ENCODE results near the gene SGK2. TPM values are rescaled to one million over a fixed set of nuclear protein-coding genes. Genes with fewer than 3 reads are reported as not detected.

Gene SGK2
- polyA plus RNA-seq, 1 of the 3 experiments (the other 2 are of a cell fraction): 0.21 TPM

DNA sequence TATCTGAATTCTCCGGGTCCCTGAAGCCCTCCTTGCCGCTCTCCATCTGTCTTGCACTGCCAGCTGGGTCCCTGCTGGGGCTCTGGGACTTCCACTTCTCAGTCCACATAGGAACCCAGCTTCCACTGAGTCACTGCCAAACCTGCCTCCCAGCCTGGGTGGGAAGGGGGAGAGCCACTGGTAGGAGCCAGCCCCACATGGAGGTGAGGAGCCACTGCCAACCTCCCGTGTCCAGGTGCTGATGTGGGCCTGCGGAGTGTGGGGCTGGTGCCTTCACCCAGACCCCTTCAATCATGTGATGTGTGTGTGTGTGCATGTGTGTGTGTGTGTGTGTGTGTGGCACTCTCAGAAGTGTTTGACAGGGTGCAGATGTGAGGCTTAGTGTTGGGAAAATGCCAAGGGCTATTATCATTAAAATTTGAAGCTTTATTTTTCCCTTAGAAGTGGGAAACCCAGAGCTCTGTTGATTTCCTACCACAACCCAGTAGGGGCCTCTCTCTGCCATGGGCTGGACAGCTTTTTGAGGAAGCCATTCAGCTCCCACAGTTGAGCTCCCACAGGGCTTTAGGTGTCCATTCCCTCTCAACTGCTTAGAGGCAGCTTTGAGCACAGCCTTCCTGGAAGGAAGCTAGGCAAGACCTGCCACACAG lies 9.3 kb upstream of the SGK2 start:
- Histone ChIP-seq H3K27ac (ENCODE audit: low read depth in 2 of 2, low read length in 1 of 2) (no peak overlapping the region), H3K9me3 (no peaks in the 10 kb centered on the region), H3K9ac (no peak overlapping the region), H3K9me2 (no peaks in the 10 kb centered on the region), H3K79me2 (ENCODE audit: insufficient read depth) (no peaks in the 10 kb centered on the region), H3K4me1 (ENCODE audit: control insufficient read depth in 1 of 2, insufficient read depth in 2 of 2, low read depth in 1 of 2, low read length in 1 of 2) (no peaks in the 10 kb centered on the region; a peak in 1 of 4 replicates), H3K27me3 (ENCODE audit: insufficient read depth) (no peaks in the 10 kb centered on the region), H2AFZ (ENCODE audit: low read depth) (no peak overlapping the region), H3F3A (replicated peaks; ENCODE audit: insufficient read depth) (no peaks in the 10 kb centered on the region), H3K4me2 (no peak overlapping the region), H3K36me3 (replicated peaks in 1 of 2; ENCODE audit: control insufficient read depth in 1 of 2, insufficient read depth in 2 of 2, low read length in 1 of 2) (peaks cover 0 to 3% of the 10 kb centered on the region in 2 experiments), H3K4me3 (ENCODE audit: low read depth in 2 of 2, low read length in 1 of 2) (no peak overlapping the region), H4K20me1 (ENCODE audit: insufficient read depth) (no peaks in the 10 kb centered on the region)
- DNase-seq: no peak
- WGBS (ENCODE audit: low lambda C conversion rate): 94% methylated on average over 2 of the region's 4 CpGs
- POLR2A ChIA-PET: no interaction called here
- CTCF ChIA-PET: interaction anchor here (1.0 to 4.8 kb wide), 3 partner anchors 12 to 532 kb away, joined by 3 to 41 read pairs (median 3); no protein-coding TSS in a partner anchor
- TF ChIP-seq SIN3A (IDR thresholded peaks at IDR 0.05; ENCODE audit: borderline replicate concordance, low read depth, low read length) (no peak), REST (IDR thresholded peaks at IDR 0.05; ENCODE audit: low read depth, low read length) (no peak), GATA2 (CRISPR knock-in tag; IDR thresholded peaks at IDR 0.05) (no peak), TCF12 (IDR thresholded peaks at IDR 0.05) (no peak), FOXM1 (IDR thresholded peaks at IDR 0.05; ENCODE audit: low read depth) (no peak), YY1 (IDR thresholded peaks at IDR 0.05; ENCODE audit: low read depth) (no peak), NFIC (IDR thresholded peaks at IDR 0.05; ENCODE audit: borderline replicate concordance) (no peak)

- no peak overlapping the region for H3K9ac ChIP-seq
- H3K27ac ChIP-seq (ENCODE audit: low read depth in 2 of 2, low read length in 1 of 2): no peak overlapping the region
- DNase-seq: no peak
- H3F3A ChIP-seq (replicated peaks; ENCODE audit: insufficient read depth): no peaks in the 10 kb centered on the region
- H3K36me3 ChIP-seq (replicated peaks in 1 of 2; ENCODE audit: control insufficient read depth in 1 of 2, insufficient read depth in 2 of 2, low read length in 1 of 2): peaks cover 0 to 3% of the 10 kb centered on the region in 2 experiments
- no peaks in the 10 kb centered on the region; a peak in 1 of 4 replicates for H3K4me1 ChIP-seq (ENCODE audit: control insufficient read depth in 1 of 2, insufficient read depth in 2 of 2, low read depth in 1 of 2, low read length in 1 of 2)
- H3K4me3 ChIP-seq (ENCODE audit: low read depth in 2 of 2, low read length in 1 of 2): no peak overlapping the region
- 91% methylated on average over 2 of the region's 2 CpGs for WGBS (ENCODE audit: low lambda C conversion rate)
- H2AFZ ChIP-seq (ENCODE audit: low read depth): no peak overlapping the region
- no peaks in the 10 kb centered on the region for H3K9me3 ChIP-seq
- CTCF ChIA-PET: interaction anchor here (1.2 to 4.8 kb wide), 2 partner anchors 13 to 142 kb away, joined by 3 to 41 read pairs; no protein-coding TSS in a partner anchor
- no peaks in the 10 kb centered on the region for H4K20me1 ChIP-seq (ENCODE audit: insufficient read depth)
- no peaks in the 10 kb centered on the region for H3K79me2 ChIP-seq (ENCODE audit: insufficient read depth)
- TF ChIP-seq MEF2A (IDR thresholded peaks at IDR 0.05; ENCODE audit: borderline replicate concordance, low read depth) (no peak), TEAD4 (IDR thresholded peaks at IDR 0.05; ENCODE audit: borderline replicate concordance, insufficient read depth) (no peak), FOXJ3 (CRISPR knock-in tag; IDR thresholded peaks at IDR 0.05) (no peak), EZH2phosphoT487 (IDR thresholded peaks at IDR 0.05; ENCODE audit: borderline replicate concordance, low read depth) (no peak), FOSL2 (IDR thresholded peaks at IDR 0.05; ENCODE audit: borderline replicate concordance, low read depth) (no peak), GATA2 (CRISPR knock-in tag; IDR thresholded peaks at IDR 0.05) (no peak), EP300 (IDR thresholded peaks at IDR 0.05; ENCODE audit: borderline replicate concordance in 1 of 2, low read depth in 1 of 2, low read length in 1 of 2) (no peak), FOXM1 (IDR thresholded peaks at IDR 0.05; ENCODE audit: low read depth) (no peak), ELF1 (IDR thresholded peaks at IDR 0.05) (no peak), RCOR1 (IDR thresholded peaks at IDR 0.05; ENCODE audit: low read length) (no peak), USF1 (IDR thresholded peaks at IDR 0.05; ENCODE audit: borderline replicate concordance, low read depth) (no peak)
- TF ChIP-seq, protein P1, sequence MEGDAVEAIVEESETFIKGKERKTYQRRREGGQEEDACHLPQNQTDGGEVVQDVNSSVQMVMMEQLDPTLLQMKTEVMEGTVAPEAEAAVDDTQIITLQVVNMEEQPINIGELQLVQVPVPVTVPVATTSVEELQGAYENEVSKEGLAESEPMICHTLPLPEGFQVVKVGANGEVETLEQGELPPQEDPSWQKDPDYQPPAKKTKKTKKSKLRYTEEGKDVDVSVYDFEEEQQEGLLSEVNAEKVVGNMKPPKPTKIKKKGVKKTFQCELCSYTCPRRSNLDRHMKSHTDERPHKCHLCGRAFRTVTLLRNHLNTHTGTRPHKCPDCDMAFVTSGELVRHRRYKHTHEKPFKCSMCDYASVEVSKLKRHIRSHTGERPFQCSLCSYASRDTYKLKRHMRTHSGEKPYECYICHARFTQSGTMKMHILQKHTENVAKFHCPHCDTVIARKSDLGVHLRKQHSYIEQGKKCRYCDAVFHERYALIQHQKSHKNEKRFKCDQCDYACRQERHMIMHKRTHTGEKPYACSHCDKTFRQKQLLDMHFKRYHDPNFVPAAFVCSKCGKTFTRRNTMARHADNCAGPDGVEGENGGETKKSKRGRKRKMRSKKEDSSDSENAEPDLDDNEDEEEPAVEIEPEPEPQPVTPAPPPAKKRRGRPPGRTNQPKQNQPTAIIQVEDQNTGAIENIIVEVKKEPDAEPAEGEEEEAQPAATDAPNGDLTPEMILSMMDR (IDR thresholded peaks at IDR 0.05): no peak
- no peaks in the 10 kb centered on the region for H3K27me3 ChIP-seq (ENCODE audit: insufficient read depth)
- H3K4me2 ChIP-seq: no peak overlapping the region
- H3K9me2 ChIP-seq: no peaks in the 10 kb centered on the region
- POLR2A ChIA-PET: no interaction called here
Observed at GRCh38 chr20:43550456-43550855, 8.4 kb upstream of the SGK2 start.
